H1 (cell line): Measurements from ENCODE around the gene MED23. TPM values are rescaled to one million over a fixed set of nuclear protein-coding genes. Genes with fewer than 3 reads are reported as not detected.
A peak's percentile ranks its signal among the peaks of the same experiment; 100 is the strongest.

ENCODE experiments used
- CTCF ChIA-PET: fragments of 300-600 bp; sonication (Branson Sonifier 250); formaldehyde crosslinking; loops from one replicate; lab custom pipeline; 2021; ENCODE audit not compliant: partially characterized antibody; lab: Charles Lee
- POLR2A ChIA-PET: fragments of 300-600 bp; sonication (Branson Sonifier 250); formaldehyde crosslinking; loops from one replicate; lab custom pipeline; 2021; ENCODE audit warnings: inconsistent platforms; ENCODE audit not compliant: partially characterized antibody; lab: Charles Lee
- DNase-seq, 2 experiments: peaks; one replicate each; pipeline versions ENCODE4 v3.0.0 to v3.0.0-alpha.2; 2010 to 2022; ENCODE audit warnings: low spot score in 2 of 2, low read depth in 1 of 2, mixed read lengths in 1 of 2
- FAIRE-seq: peaks from 2 replicates; lab custom pipeline; 2011; peaks lifted over from hg19 to GRCh38; lab: Jason Lieb, UNC
- H2AFZ ChIP-seq: 2 replicates; pipeline ENCODE4 v1.8.1; 2012; ENCODE audit warnings: low read length, inconsistent platforms
- H2AK5ac ChIP-seq: 2 replicates; pipeline ENCODE4 v1.6.1; 2013; ENCODE audit warnings: low read depth, low read length
- H2BK120ac ChIP-seq: replicated peaks from 2 replicates; pipeline ENCODE3; 2013; ENCODE audit warnings: low read depth, low read length, inconsistent platforms
- H2BK12ac ChIP-seq: 2 replicates; pipeline ENCODE4 v1.6.1; 2013; ENCODE audit warnings: low read depth, low read length
- H2BK15ac ChIP-seq: 2 replicates; pipeline ENCODE4 v1.6.1; 2013; ENCODE audit warnings: low read length
- H2BK20ac ChIP-seq: 2 replicates; pipeline ENCODE4 v1.6.1; 2013; ENCODE audit warnings: low read length
- H2BK5ac ChIP-seq: 2 replicates; pipeline ENCODE4 v1.6.1; 2013; ENCODE audit warnings: low read depth, low read length
- H3K14ac ChIP-seq: 2 replicates; pipeline ENCODE4 v1.6.1; 2013; ENCODE audit warnings: inconsistent platforms; ENCODE audit not compliant: insufficient read length
- H3K18ac ChIP-seq: 2 replicates; pipeline ENCODE4 v1.6.1; 2013; ENCODE audit warnings: low read length; ENCODE audit errors: extremely low read depth
- H3K23ac ChIP-seq: 2 replicates; pipeline ENCODE4 v1.6.1; 2013; ENCODE audit warnings: inconsistent platforms; ENCODE audit not compliant: insufficient read length
- H3K23me2 ChIP-seq: 2 replicates; pipeline ENCODE4 v1.6.1; 2013; ENCODE audit warnings: low read depth, low read length
- H3K27ac ChIP-seq: 2 replicates; pipeline ENCODE4 v1.6.1; 2011; ENCODE audit warnings: low read depth, low read length, inconsistent platforms
- H3K27me3 ChIP-seq, 4 experiments: replicated peaks in 1 of 4; 1 replicate in 1 of 4; 2 replicates in 3 of 4; pipeline versions ENCODE4 v1.6.1 to v1.8.1; 2011 to 2013; ENCODE audit warnings: low read length in 3 of 4, mild to moderate bottlenecking in 3 of 4, inconsistent platforms in 2 of 4, mixed read lengths in 2 of 4, moderate library complexity in 1 of 4; ENCODE audit not compliant: control insufficient read depth in 3 of 4, insufficient read depth in 3 of 4; ENCODE audit errors: extremely low read depth in 1 of 4
- H3K36me3 ChIP-seq, 4 experiments: 2 replicates each; pipeline versions ENCODE4 v1.6.1 to v1.8.1; 2011 to 2013; ENCODE audit warnings: mild to moderate bottlenecking in 4 of 4, low read length in 3 of 4, moderate library complexity in 2 of 4, control low read depth in 1 of 4, inconsistent platforms in 1 of 4; ENCODE audit not compliant: insufficient read depth in 4 of 4, control insufficient read depth in 2 of 4
- H3K4ac ChIP-seq: replicated peaks from 2 replicates; pipeline ENCODE3; 2013; ENCODE audit warnings: low read length, low read depth, mixed read lengths, inconsistent platforms; ENCODE audit not compliant: insufficient read length
- H3K4me1 ChIP-seq, 4 experiments: replicated peaks in 1 of 4; 1 replicate in 1 of 4; 2 replicates in 3 of 4; pipeline versions ENCODE4 v1.6.1 to v1.8.1; 2011 to 2013; ENCODE audit warnings: low read length in 3 of 4, inconsistent platforms in 2 of 4, mixed read lengths in 1 of 4; ENCODE audit not compliant: insufficient read depth in 4 of 4, control insufficient read depth in 3 of 4
- H3K4me2 ChIP-seq, 2 experiments: 2 replicates each; pipeline versions ENCODE4 v1.6.1 to v1.8.1; 2011 to 2013; ENCODE audit warnings: low read depth in 2 of 2, low read length in 2 of 2, control low read depth in 1 of 2, inconsistent platforms in 1 of 2, mild to moderate bottlenecking in 1 of 2; ENCODE audit not compliant: insufficient read depth in 1 of 2
- H3K4me3 ChIP-seq, 4 experiments: fragments of 200-600, 300-600 bp in 1 of 4; sonication (generic), shearing (Covaris generic), sonication (Bioruptor Twin) in 1 of 4; 2 replicates each; pipeline versions ENCODE4 v1.5.1 to v1.8.1; 2011 to 2016; ENCODE audit warnings: low read length in 4 of 4, low read depth in 3 of 4, control low read depth in 2 of 4, inconsistent platforms in 2 of 4, mild to moderate bottlenecking in 2 of 4, mixed read lengths in 1 of 4, moderate library complexity in 1 of 4; ENCODE audit not compliant: insufficient read depth in 2 of 4; ENCODE audit errors: extremely low read depth in 1 of 4
- H3K56ac ChIP-seq: replicated peaks from 2 replicates; pipeline ENCODE3; 2013; ENCODE audit warnings: low read depth, mild to moderate bottlenecking, mixed read lengths, low read length, inconsistent platforms; ENCODE audit not compliant: insufficient read length
- H3K79me1 ChIP-seq: 2 replicates; pipeline ENCODE4 v1.6.1; 2013; ENCODE audit warnings: low read depth, low read length, control low read depth
- H3K79me2 ChIP-seq, 2 experiments: 2 replicates each; pipeline versions ENCODE4 v1.6.1 to v1.8.1; 2012 to 2013; ENCODE audit warnings: low read length in 2 of 2, mild to moderate bottlenecking in 2 of 2, inconsistent platforms in 1 of 2; ENCODE audit not compliant: insufficient read depth in 2 of 2, control insufficient read depth in 1 of 2
- H3K9ac ChIP-seq, 4 experiments: replicated peaks in 1 of 4; 1 replicate in 1 of 4; 2 replicates in 3 of 4; pipeline versions ENCODE4 v1.6.1 to v1.8.1; 2011 to 2013; ENCODE audit warnings: low read depth in 3 of 4, low read length in 3 of 4, control low read depth in 2 of 4, mild to moderate bottlenecking in 2 of 4, moderate library complexity in 2 of 4, inconsistent platforms in 1 of 4; ENCODE audit errors: extremely low read depth in 1 of 4
- H3K9me3 ChIP-seq, 2 experiments: 2 replicates each; pipeline versions ENCODE4 v1.6.1 to v1.8.1; 2012 to 2013; ENCODE audit warnings: mild to moderate bottlenecking in 2 of 2, moderate library complexity in 2 of 2, control low read depth in 1 of 2, inconsistent platforms in 1 of 2, low read depth in 1 of 2, low read length in 1 of 2, mixed read lengths in 1 of 2; ENCODE audit not compliant: insufficient read depth in 2 of 2
- H4K20me1 ChIP-seq, 2 experiments: replicated peaks in 1 of 2; 2 replicates each; pipeline versions ENCODE3 to v1.8.1; 2011 to 2013; ENCODE audit warnings: inconsistent platforms in 2 of 2, low read length in 2 of 2, mild to moderate bottlenecking in 1 of 2; ENCODE audit not compliant: insufficient read depth in 2 of 2, control insufficient read depth in 1 of 2
- H4K5ac ChIP-seq: 2 replicates; pipeline ENCODE4 v1.6.1; 2013; ENCODE audit warnings: low read length, low read depth, mixed read lengths, inconsistent platforms; ENCODE audit not compliant: insufficient read length
- H4K8ac ChIP-seq: 2 replicates; pipeline ENCODE4 v1.8.0; 2013; ENCODE audit warnings: mild to moderate bottlenecking, moderate library complexity, low read length, inconsistent platforms; ENCODE audit not compliant: insufficient read depth; ENCODE audit errors: extremely low read depth
- H4K91ac ChIP-seq: replicated peaks from 2 replicates; pipeline ENCODE3; 2013; ENCODE audit warnings: low read length, mixed read lengths, inconsistent platforms; ENCODE audit not compliant: insufficient read length
- BRCA1 ChIP-seq: IDR thresholded peaks from 2 replicates; pipeline ENCODE4 v1.6.1; 2012; ENCODE audit warnings: low read depth, low read length, improper control_type of control experiment
- CHD1 ChIP-seq: IDR thresholded peaks from 2 replicates; pipeline ENCODE4 v1.6.1; 2012; ENCODE audit warnings: low read depth, low read length, improper control_type of control experiment
- CREB1 ChIP-seq: IDR thresholded peaks from 2 replicates; pipeline ENCODE4 v1.6.1; 2012; ENCODE audit warnings: inconsistent platforms
- EZH2 ChIP-seq: fragments of 200-600 bp; sonication (generic); IDR thresholded peaks from 2 replicates; pipeline ENCODE4 v1.7.1; 2012; ENCODE audit warnings: low read depth, mild to moderate bottlenecking, moderate library complexity, low read length, inconsistent platforms; ENCODE audit not compliant: severe bottlenecking
- KDM1A ChIP-seq: fragments of 200-600, 300-600 bp; sonication (generic); IDR thresholded peaks from 2 replicates; pipeline ENCODE4 v1.7.1; 2016; ENCODE audit warnings: mild to moderate bottlenecking, low read length, borderline replicate concordance
- KDM4A ChIP-seq: IDR thresholded peaks from one replicate; pipeline ENCODE4 v1.7.1; 2012; ENCODE audit warnings: low read depth, mild to moderate bottlenecking, moderate library complexity, low read length, inconsistent platforms; ENCODE audit not compliant: severe bottlenecking
- PHF8 ChIP-seq: fragments of 200-600 bp; sonication (generic); conservative IDR thresholded peaks from 2 replicates; pipeline ENCODE4 v1.7.1; 2012; ENCODE audit warnings: low read depth, mild to moderate bottlenecking, inconsistent platforms, low read length, moderate library complexity
- RBBP5 ChIP-seq: IDR thresholded peaks from 2 replicates; pipeline ENCODE4 v1.7.1; 2012; ENCODE audit warnings: low read depth, mild to moderate bottlenecking, inconsistent platforms, low read length, moderate library complexity, borderline replicate concordance
- SAP30 ChIP-seq: fragments of 300-600 bp; sonication (generic); IDR thresholded peaks from 2 replicates; pipeline ENCODE4 v1.7.1; 2012; ENCODE audit warnings: low read length, moderate library complexity, mild to moderate bottlenecking, inconsistent platforms; ENCODE audit not compliant: insufficient read depth, insufficient replicate concordance
- SP4 ChIP-seq: IDR thresholded peaks from 2 replicates; pipeline ENCODE4 v1.6.1; 2012; ENCODE audit warnings: low read length, inconsistent platforms
- TCF12 ChIP-seq: IDR thresholded peaks from 2 replicates; pipeline ENCODE4 v1.6.1; 2011; ENCODE audit warnings: low read depth, mild to moderate bottlenecking, low read length
- WGBS, 2 experiments: shearing (Covaris generic) in 1 of 2; methylation state at CpG; one replicate each; pipeline versions ENCODE4 v1.1.6 to v1.1.7; 2013 to 2015; ENCODE audit warnings: low lambda C conversion rate in 2 of 2, mixed read lengths in 2 of 2, inconsistent platforms in 1 of 2, low coverage in 1 of 2, missing lambda C conversion rate in 1 of 2; ENCODE audit not compliant: insufficient replicate concordance in 2 of 2, insufficient coverage in 1 of 2, insufficient read length in 1 of 2; ENCODE audit errors: extremely low coverage in 1 of 2, missing lambda C conversion rate in 1 of 2; 5-methylcytosine and 5-hydroxymethylcytosine counted together
- polyA plus RNA-seq, 7 experiments: library from polyadenylated mRNA; depleted of rRNA in 3 of 7; stranded (reverse) in 5 of 7; unstranded in 2 of 7; fragments of >200 nt in 5 of 7; fragments of 200-250 nt in 2 of 7; gene quantifications; 1 replicate in 5 of 7; 2 replicates in 1 of 7; 4 replicates in 1 of 7; pipeline versions ENCODE4 v1.2.1 to v1.2.3, GENCODE V29; 2011 to 2013; ENCODE audit warnings: missing spikeins in 2 of 7, mixed read lengths in 2 of 7
- total RNA-seq: library from RNA; stranded (reverse); fragmentation: NEBNext Ultra II Directional; extraction: Animal tissue kit (Norgen Biotek cat#: 25700); gene quantifications from 2 replicates; pipeline ENCODE4 v1.2.1, GENCODE V29; 2021
- TF ChIP-seq, protein P1 (sequence below): IDR thresholded peaks from 2 replicates; pipeline ENCODE4 v1.6.1; 2011; ENCODE audit warnings: low read depth, mild to moderate bottlenecking, low read length; ENCODE audit not compliant: insufficient read depth
- TF ChIP-seq, protein P2 (sequence below): IDR thresholded peaks from 2 replicates; pipeline ENCODE4 v1.6.1; 2012; ENCODE audit warnings: inconsistent platforms

MED23 gene
- total and polyA plus RNA-seq, 2 of the 8 experiments (the other 6 are each of a cell fraction or from before 2014, with no cell fraction given): 10.5 to 13.0 TPM

DNA sequence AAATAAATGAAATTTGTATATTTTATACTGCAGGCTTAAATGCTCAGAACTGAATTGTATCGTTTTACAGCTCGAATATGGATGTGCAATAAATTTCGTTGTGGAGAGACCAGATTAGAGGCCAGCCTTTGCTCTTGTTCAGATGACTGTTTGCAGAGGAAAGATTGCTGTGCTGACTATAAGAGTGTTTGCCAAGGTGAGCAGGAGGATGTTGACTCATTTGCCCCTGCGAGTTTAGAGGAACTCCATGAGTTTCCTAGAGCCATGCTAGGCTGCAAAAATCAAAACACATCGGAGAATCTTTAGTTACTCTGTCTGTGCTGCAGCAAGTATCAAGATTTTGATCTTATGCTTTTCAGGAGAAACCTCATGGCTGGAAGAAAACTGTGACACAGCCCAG lies 24.4 kb upstream of the MED23 start:
- H3K4me2 ChIP-seq: no peak overlapping the region
- no peaks in the 10 kb centered on the region for H3K4me1 ChIP-seq
- ChIA-PET CTCF (interaction anchor here (1.4 to 1.6 kb wide), 2 partner anchors 16 to 25 kb away, joined by 3 to 4 read pairs; partner anchors contain the start of genes ENPP3 and MED23), POLR2A (no interaction called here)
- 91% methylated on average over 5 of the region's 5 CpGs; no CpG with 5 or more reads in 1 of the 2 experiments for WGBS, 2 experiments
- H4K91ac ChIP-seq: no peak overlapping the region
- no peak overlapping the region for H2BK120ac ChIP-seq
- no peak overlapping the region for H3K4ac ChIP-seq
- no peak overlapping the region for H4K5ac ChIP-seq
- peak overlapping the region; percentile 93 for H2AFZ ChIP-seq
- H3K56ac ChIP-seq: no peak overlapping the region
- no peak for FAIRE-seq
- H3K23ac ChIP-seq: no peak overlapping the region
- no peak overlapping the region; a peak in 1 of 7 replicates for H3K9ac ChIP-seq
- H4K8ac ChIP-seq: no peak overlapping the region
- H3K79me2 ChIP-seq: no peaks in the 10 kb centered on the region
- H3K9me3 ChIP-seq: no peaks in the 10 kb centered on the region
- H2BK20ac ChIP-seq: no peak overlapping the region
- H3K18ac ChIP-seq: no peak overlapping the region
- no peak for DNase-seq
- no peak overlapping the region for H2AK5ac ChIP-seq
- H3K36me3 ChIP-seq: no peaks in the 10 kb centered on the region
- no peak overlapping the region for H3K14ac ChIP-seq
- H2BK5ac ChIP-seq: no peak overlapping the region
- no peak overlapping the region for H3K27ac ChIP-seq
- H4K20me1 ChIP-seq: no peaks in the 10 kb centered on the region
- no peaks in the 10 kb centered on the region; a peak in 1 of 7 replicates for H3K27me3 ChIP-seq
- no peak overlapping the region for H3K4me3 ChIP-seq
- no peak overlapping the region for H2BK12ac ChIP-seq
- H3K23me2 ChIP-seq: no peaks in the 10 kb centered on the region
- H2BK15ac ChIP-seq: no peak overlapping the region
- H3K79me1 ChIP-seq: no peaks in the 10 kb centered on the region
- no peak for TF ChIP-seq EZH2
- TF ChIP-seq SP4: no peak
- no peak for TF ChIP-seq KDM1A
- no peak for TF ChIP-seq CHD1
- TF ChIP-seq CREB1: no peak
- TF ChIP-seq SAP30: no peak
- no peak for TF ChIP-seq TCF12
- TF ChIP-seq, protein P1, sequence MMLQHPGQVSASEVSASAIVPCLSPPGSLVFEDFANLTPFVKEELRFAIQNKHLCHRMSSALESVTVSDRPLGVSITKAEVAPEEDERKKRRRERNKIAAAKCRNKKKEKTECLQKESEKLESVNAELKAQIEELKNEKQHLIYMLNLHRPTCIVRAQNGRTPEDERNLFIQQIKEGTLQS: no peak
- TF ChIP-seq RBBP5: no peak
- no peak for TF ChIP-seq KDM4A
- no peak for TF ChIP-seq PHF8
- TF ChIP-seq, protein P2, sequence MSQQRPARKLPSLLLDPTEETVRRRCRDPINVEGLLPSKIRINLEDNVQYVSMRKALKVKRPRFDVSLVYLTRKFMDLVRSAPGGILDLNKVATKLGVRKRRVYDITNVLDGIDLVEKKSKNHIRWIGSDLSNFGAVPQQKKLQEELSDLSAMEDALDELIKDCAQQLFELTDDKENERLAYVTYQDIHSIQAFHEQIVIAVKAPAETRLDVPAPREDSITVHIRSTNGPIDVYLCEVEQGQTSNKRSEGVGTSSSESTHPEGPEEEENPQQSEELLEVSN: no peak
- no peak for TF ChIP-seq BRCA1
